ENCODE data around the gene TTC27.

DNA sequence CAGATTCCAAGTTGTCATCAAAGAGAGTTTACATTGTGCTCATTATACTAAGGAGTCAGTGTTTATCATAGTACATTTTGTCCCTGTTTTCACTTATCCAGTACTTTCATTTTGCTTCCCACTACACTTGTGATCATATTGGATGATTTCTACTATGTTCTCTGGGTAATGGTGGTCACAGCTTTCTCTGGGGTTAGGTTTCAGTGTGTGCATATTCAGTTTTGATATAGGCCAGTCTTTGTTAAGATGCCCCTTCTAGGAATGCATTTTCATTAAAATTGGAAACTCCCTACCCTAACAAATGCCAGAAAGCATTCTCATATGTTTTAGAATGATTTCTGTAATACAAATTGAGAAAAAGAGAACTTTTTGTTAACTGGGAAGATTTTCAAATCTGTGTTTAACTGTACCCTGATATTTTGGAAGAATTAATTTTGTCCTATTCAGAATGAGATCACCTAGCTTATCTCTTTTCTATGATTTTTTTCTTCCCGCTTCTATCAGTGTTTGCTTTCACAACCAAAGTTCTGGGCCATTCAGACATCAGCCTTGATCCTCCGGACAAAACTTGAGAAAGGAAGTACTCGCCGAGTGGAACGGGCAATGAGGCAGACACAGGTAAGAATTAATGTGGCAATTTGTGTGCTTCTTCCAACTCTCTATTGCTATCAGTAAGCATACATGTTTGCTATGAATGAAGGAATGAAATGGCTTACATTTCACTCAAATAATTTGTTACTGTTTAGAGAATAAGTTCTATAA lies 74.6 kb downstream of the TTC27 start:
- TF ChIP-seq CTCF (conservative IDR thresholded peaks at IDR 0.05; ENCODE audit: low read length) (no peak), EZH2phosphoT487 (IDR thresholded peaks at IDR 0.05; ENCODE audit: borderline replicate concordance, low read depth, low read length) (no peak)

Measured in OCI-LY7 (cell line).